Duodenal mucosa (tissue), 2 donors: ENCODE data around the gene STOX2.

Experiments used
- H3K27ac ChIP-seq: one replicate; pipeline ENCODE4 v1.7.0; 2013; ENCODE audit warnings: low read depth, low read length
- H3K27me3 ChIP-seq, 2 donors: one replicate each; pipeline ENCODE4 v1.7.0; 2013; ENCODE audit warnings: low read length in 2 of 2, control low read depth in 1 of 2; ENCODE audit not compliant: insufficient read depth in 2 of 2, control insufficient read depth in 1 of 2
- H3K36me3 ChIP-seq, 2 donors: one replicate each; pipeline ENCODE4 v1.7.0; 2013; ENCODE audit warnings: low read length in 2 of 2, control low read depth in 1 of 2; ENCODE audit not compliant: insufficient read depth in 2 of 2, control insufficient read depth in 1 of 2
- H3K4me1 ChIP-seq, 2 donors: one replicate each; pipeline ENCODE4 v1.7.0; 2013; ENCODE audit warnings: low read length in 2 of 2, control low read depth in 1 of 2; ENCODE audit not compliant: insufficient read depth in 2 of 2, control insufficient read depth in 1 of 2
- H3K4me3 ChIP-seq, 2 donors: one replicate each; pipeline ENCODE4 v1.7.0; 2013; ENCODE audit warnings: low read length in 2 of 2, low read depth in 1 of 2
- H3K9ac ChIP-seq, 2 donors: one replicate each; pipeline ENCODE4 v1.7.0; 2013; ENCODE audit warnings: low read length in 2 of 2, low read depth in 1 of 2
- H3K9me3 ChIP-seq, 2 donors: one replicate each; pipeline ENCODE4 v1.7.0; 2013; ENCODE audit warnings: low read length in 2 of 2, control low read depth in 1 of 2; ENCODE audit not compliant: control insufficient read depth in 1 of 2

The STOX2 gene

DNA sequence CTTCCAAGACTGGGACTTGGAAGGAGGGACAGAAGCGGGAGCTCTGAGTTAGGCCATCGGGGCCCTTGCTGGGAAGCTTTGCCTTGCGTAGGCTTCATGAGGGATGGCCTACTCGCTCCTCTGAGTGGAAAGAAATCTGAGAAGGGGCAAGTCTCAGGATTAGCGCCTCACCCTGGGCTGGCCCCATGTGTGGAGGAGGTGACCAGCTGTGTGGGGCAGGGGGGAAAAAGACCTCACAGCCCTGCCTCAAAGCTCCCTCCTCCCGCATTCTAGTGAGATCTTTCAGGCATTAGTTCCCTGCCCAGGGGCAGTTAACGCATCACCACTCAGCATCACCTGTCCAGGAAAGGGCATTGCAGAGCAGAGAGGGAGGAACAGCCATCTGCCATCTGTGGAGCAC is 156.5 kb downstream of the STOX2 start:
- Histone ChIP-seq H3K27me3 (no peaks in the 10 kb centered on the region), H3K4me3 (no peak overlapping the region), H3K9ac (no peak overlapping the region), H3K27ac (no peak overlapping the region), H3K36me3 (no peaks in the 10 kb centered on the region), H3K4me1 (peaks cover 6 to 16% of the 10 kb centered on the region in 2 donors), H3K9me3 (no peaks in the 10 kb centered on the region)

DNA sequence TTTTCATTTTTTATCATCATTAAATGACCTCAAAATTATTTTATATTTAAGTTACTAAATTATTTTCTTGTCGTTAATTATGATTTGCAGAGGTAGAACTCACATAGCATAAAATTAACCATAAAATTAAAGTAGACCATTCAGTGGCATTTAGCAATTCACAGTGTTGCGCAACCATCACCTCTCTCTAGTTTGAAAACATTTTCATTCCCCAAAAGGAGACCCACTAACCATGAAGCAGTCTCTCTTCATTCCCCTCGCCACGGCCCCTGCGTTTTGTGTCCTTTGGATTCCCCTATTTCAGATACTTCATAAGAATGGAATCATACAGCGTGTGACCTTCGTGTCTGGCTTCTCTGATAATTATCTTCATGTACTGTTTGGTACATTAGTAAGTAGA is 157.7 kb downstream of the STOX2 start:
- peaks cover 15 to 28% of the 10 kb centered on the region in 2 donors for H3K4me1 ChIP-seq
- H3K9ac ChIP-seq: no peak overlapping the region
- H3K4me3 ChIP-seq: no peak overlapping the region

GRCh38 chr4:184064877-184065276 is 159.8 kb downstream of the STOX2 start:
- no peak overlapping the region for H3K9ac ChIP-seq
- no peak overlapping the region for H3K27ac ChIP-seq
- no peaks in the 10 kb centered on the region for H3K9me3 ChIP-seq
- H3K27me3 ChIP-seq: no peaks in the 10 kb centered on the region
- H3K36me3 ChIP-seq: no peaks in the 10 kb centered on the region
- peaks cover 15 to 34% of the 10 kb centered on the region in 2 donors for H3K4me1 ChIP-seq
- peak overlapping the region in 1 of 2 donors; percentile 5 for H3K4me3 ChIP-seq

More for the DNA sequence above, 157.7 kb downstream of the STOX2 start:
- H3K27ac ChIP-seq: no peak overlapping the region
- H3K36me3 ChIP-seq: no peaks in the 10 kb centered on the region
- no peaks in the 10 kb centered on the region for H3K9me3 ChIP-seq
- no peaks in the 10 kb centered on the region for H3K27me3 ChIP-seq

- peaks cover 15 to 34% of the 10 kb centered on the region in 2 donors for H3K4me1 ChIP-seq
- no peak overlapping the region for H3K27ac ChIP-seq
- H3K9ac ChIP-seq: no peak overlapping the region
- H3K9me3 ChIP-seq: peaks cover 0 to under 1% of the 10 kb centered on the region in 2 donors
- no peak overlapping the region for H3K4me3 ChIP-seq
- H3K36me3 ChIP-seq: no peaks in the 10 kb centered on the region
- no peaks in the 10 kb centered on the region for H3K27me3 ChIP-seq
Measured at GRCh38 chr4:184066584-184067300, 161.6 kb downstream of the STOX2 start.

DNA sequence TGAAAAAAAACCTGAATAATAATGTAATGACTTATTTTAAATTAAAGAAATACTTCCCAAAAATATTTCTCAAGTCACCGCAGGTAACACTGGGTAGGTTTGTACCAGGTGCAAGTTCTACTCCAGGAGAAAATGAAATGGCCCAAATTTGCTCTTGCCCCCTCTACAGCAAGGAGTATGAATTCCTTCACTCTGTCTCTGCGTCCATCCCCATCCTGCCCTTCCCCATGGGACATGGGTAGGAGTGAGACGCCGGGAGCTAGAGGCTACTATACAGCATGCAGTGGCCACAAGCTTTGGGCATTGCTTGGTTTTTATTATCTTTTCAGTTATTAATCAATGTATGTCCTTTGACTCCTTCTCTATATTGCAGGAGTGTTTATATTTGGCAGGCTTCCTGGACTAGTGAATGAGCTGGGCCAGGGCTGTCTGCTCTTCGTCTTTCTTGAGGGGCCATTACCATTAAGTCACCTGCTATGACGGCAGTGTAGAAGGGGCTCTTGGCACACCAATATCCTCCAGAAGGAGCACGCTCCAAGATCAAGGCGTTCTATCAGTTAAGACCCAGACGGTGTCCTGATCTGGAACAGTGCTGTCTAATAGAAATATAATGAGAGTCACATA is 162.9 kb downstream of the STOX2 start:
- H3K4me3 ChIP-seq: no peak overlapping the region
- no peak overlapping the region for H3K27ac ChIP-seq
- H3K9ac ChIP-seq: no peak overlapping the region
- H3K4me1 ChIP-seq: peaks cover 15 to 34% of the 10 kb centered on the region in 2 donors
- no peaks in the 10 kb centered on the region for H3K36me3 ChIP-seq
- peaks cover 0 to 11% of the 10 kb centered on the region in 2 donors for H3K9me3 ChIP-seq
- no peaks in the 10 kb centered on the region for H3K27me3 ChIP-seq
